OCI-LY7 (cell line): ENCODE data around the gene SPDYE6. TPM values are rescaled to one million over a fixed set of nuclear protein-coding genes. Genes with fewer than 3 reads are reported as not detected.
A peak's percentile ranks its signal among the peaks of the same experiment; 100 is the strongest.
"Not testable (repeated sequence)": the region's sequence is repeated elsewhere in the genome, so short reads cannot be mapped to it uniquely, and the experiment has no call there.

Experiments used
- BruUV-seq: library from RNA; stranded (reverse); fragments of 400-500 nt; replicated peaks from 2 replicates; lab custom pipeline; 2021; lab: Mats Ljungman, UMichigan
- CTCF ChIA-PET: fragments of 300-600 bp; sonication (Branson Sonifier 250); formaldehyde crosslinking; loops from one replicate; lab custom pipeline; 2022; ENCODE audit warnings: antibody characterized with exemption; ENCODE audit not compliant: unreplicated experiment; lab: Charles Lee
- POLR2A ChIA-PET: fragments of 300-600 bp; sonication (Branson Sonifier 250); formaldehyde crosslinking; loops from one replicate; lab custom pipeline; 2022; ENCODE audit warnings: antibody characterized with exemption; lab: Charles Lee
- DNase-seq: peaks from one replicate; pipeline ENCODE4 v3.0.0-alpha.2; 2015; ENCODE audit warnings: low spot score
- H2AFZ ChIP-seq: fragments of 200-600 bp; sonication (generic), shearing (Covaris generic); 2 replicates; pipeline ENCODE4 v1.6.1; 2014; ENCODE audit warnings: mild to moderate bottlenecking, antibody characterized with exemption, low read length, moderate library complexity
- H3K27ac ChIP-seq: fragments of 200-600 bp; sonication (generic); 2 replicates; pipeline ENCODE4 v1.5.1; 2014; ENCODE audit warnings: mixed run types, low read depth, mild to moderate bottlenecking, moderate library complexity, low read length, inconsistent platforms; ENCODE audit not compliant: poor library complexity, severe bottlenecking
- H3K36me3 ChIP-seq: fragments of 200-600 bp; sonication (generic); 2 replicates; pipeline ENCODE4 v1.6.1; 2014; ENCODE audit warnings: mild to moderate bottlenecking, antibody characterized with exemption, low read length, moderate library complexity, mixed read lengths; ENCODE audit not compliant: insufficient read depth
- H3K4me1 ChIP-seq: fragments of 200-600 bp; sonication (generic); 2 replicates; pipeline ENCODE4 v1.5.1; 2014; ENCODE audit warnings: mild to moderate bottlenecking, low read length; ENCODE audit not compliant: insufficient read depth, poor library complexity, severe bottlenecking
- H3K4me2 ChIP-seq: fragments of 200-600 bp; sonication (generic); 2 replicates; pipeline ENCODE4 v1.6.1; 2014; ENCODE audit warnings: mild to moderate bottlenecking, low read length
- H3K4me3 ChIP-seq: fragments of 200-600 bp; sonication (generic); 2 replicates; pipeline ENCODE4 v1.5.1; 2014; ENCODE audit warnings: mild to moderate bottlenecking, low read depth, low read length; ENCODE audit not compliant: poor library complexity, severe bottlenecking
- H3K79me2 ChIP-seq: fragments of 200-600 bp; sonication (generic); 2 replicates; pipeline ENCODE4 v1.6.1; 2016; ENCODE audit warnings: low read depth, mild to moderate bottlenecking, low read length, moderate library complexity, mixed read lengths; ENCODE audit not compliant: insufficient read depth
- H3K9me2 ChIP-seq: fragments of 200-600 bp; sonication (generic); 2 replicates; pipeline ENCODE4 v1.6.1; 2016; ENCODE audit warnings: mild to moderate bottlenecking, low read length, mixed read lengths; ENCODE audit not compliant: insufficient read depth
- H3K9me3 ChIP-seq: fragments of 200-600 bp; sonication (generic); 2 replicates; pipeline ENCODE4 v1.6.1; 2014; ENCODE audit warnings: mild to moderate bottlenecking, mixed run types, low read length, mixed read lengths
- H4K20me1 ChIP-seq: fragments of 200-600 bp; sonication (generic); 2 replicates; pipeline ENCODE4 v1.6.1; 2014; ENCODE audit warnings: mild to moderate bottlenecking, antibody characterized with exemption, low read length, moderate library complexity, mixed read lengths; ENCODE audit not compliant: insufficient read depth
- EZH2phosphoT487 ChIP-seq: fragments of 200-600 bp; sonication (generic); IDR thresholded peaks from 2 replicates; pipeline ENCODE4 v1.6.1; 2018; ENCODE audit warnings: low read depth, borderline replicate concordance, mild to moderate bottlenecking, mixed run types, antibody characterized with exemption, low read length, moderate library complexity, mixed read lengths
- intact Hi-C: fragments of 100-400 bp; cut with micrococcal nuclease; formaldehyde crosslinking; loops from one replicate; pipeline ENCODE4 v1.10.0; 2022; ENCODE audit not compliant: unreplicated experiment
- total RNA-seq, 2 experiments: library from RNA; depleted of rRNA in 1 of 2; stranded (reverse); fragments of >200 nt in 1 of 2; shearing (Covaris generic) in 1 of 2; gene quantifications; 2 replicates each; pipeline ENCODE4 v1.2.3, GENCODE V29; 2014 to 2022
- TF ChIP-seq, protein P1 (sequence below): fragments of 200-600 bp; sonication (generic); conservative IDR thresholded peaks from 2 replicates; pipeline ENCODE4 v1.5.1; 2014; ENCODE audit warnings: mild to moderate bottlenecking, antibody characterized with exemption, low read length, moderate library complexity, mixed read lengths

The SPDYE6 gene
- total RNA-seq, 2 experiments from 2014 or later: not detected

DNA sequence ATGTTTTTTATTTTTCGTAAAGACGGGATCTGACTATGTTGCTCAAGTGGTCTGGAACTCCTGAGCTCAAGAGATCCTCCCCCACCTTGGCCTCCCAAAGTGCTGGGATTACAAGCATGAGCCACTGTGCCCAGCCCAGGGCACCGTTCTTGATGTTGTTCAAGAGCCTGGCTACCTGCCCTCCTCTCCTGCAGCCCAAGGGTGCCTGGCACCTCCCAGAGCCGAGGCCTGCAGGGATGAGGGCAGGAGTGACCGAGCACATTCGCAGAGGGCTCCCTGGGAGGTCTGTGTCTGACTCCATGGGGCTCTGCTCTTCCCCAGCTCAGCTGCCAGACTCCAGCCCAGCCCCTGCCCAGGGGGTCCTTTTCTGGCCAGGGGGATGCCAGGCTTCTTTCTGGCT is 54.2 kb downstream of the SPDYE6 start:
- no peaks in the 10 kb centered on the region for H4K20me1 ChIP-seq

DNA sequence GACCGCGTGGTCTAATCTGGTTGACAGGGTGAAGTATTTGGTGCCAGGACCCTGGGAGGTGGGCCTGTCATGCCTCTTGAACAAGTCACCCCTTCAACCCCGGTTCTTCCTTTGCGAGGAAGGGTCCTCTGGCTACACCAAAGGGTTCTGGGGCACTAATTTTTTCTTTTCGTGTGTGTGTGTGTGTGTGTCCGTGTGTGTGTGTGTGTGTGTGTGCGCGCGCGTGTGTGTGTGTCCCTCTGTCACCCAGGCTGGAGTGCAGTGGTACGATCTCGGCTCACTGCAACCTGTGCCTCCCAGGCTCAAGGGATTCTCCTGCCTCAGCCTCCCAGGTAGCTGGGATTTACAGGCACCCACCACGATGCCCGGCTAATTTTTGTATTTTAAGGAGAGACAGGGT is 54.9 kb downstream of the SPDYE6 start:
- POLR2A ChIA-PET: interaction anchor here (0.6 to 7.7 kb wide), 3 partner anchors 9 to 37 kb away, joined by 3 to 154 read pairs (median 6); partner anchors contain the start of gene SH2B2
- CTCF ChIA-PET, H2AFZ ChIP-seq, H3K9me2 ChIP-seq, H4K20me1 ChIP-seq, intact Hi-C loops, DNase-seq, H3K4me2 ChIP-seq, H3K9me3 ChIP-seq, H3K4me3 ChIP-seq, BruUV-seq: not testable (repeated sequence)
- Histone ChIP-seq H3K4me1 (peaks cover 69% of the 10 kb centered on the region), H3K79me2 (peaks cover 61% of the 10 kb centered on the region), H3K27ac (peak overlapping the region; percentile 98), H3K36me3 (peaks cover 81% of the 10 kb centered on the region)

More for the DNA sequence above, 54.2 kb downstream of the SPDYE6 start:
- H3K79me2 ChIP-seq: peaks cover 54% of the 10 kb centered on the region; the same call in 1 of the 2 replicates
- CTCF ChIA-PET: interaction anchor here (1.8 kb wide), 1 partner anchor 11 kb away, joined by 5 read pairs; no protein-coding TSS in a partner anchor
- no peak overlapping the region for H3K4me3 ChIP-seq
- TF ChIP-seq, protein P1, sequence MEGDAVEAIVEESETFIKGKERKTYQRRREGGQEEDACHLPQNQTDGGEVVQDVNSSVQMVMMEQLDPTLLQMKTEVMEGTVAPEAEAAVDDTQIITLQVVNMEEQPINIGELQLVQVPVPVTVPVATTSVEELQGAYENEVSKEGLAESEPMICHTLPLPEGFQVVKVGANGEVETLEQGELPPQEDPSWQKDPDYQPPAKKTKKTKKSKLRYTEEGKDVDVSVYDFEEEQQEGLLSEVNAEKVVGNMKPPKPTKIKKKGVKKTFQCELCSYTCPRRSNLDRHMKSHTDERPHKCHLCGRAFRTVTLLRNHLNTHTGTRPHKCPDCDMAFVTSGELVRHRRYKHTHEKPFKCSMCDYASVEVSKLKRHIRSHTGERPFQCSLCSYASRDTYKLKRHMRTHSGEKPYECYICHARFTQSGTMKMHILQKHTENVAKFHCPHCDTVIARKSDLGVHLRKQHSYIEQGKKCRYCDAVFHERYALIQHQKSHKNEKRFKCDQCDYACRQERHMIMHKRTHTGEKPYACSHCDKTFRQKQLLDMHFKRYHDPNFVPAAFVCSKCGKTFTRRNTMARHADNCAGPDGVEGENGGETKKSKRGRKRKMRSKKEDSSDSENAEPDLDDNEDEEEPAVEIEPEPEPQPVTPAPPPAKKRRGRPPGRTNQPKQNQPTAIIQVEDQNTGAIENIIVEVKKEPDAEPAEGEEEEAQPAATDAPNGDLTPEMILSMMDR: no peak
- TF ChIP-seq EZH2phosphoT487: no peak
- POLR2A ChIA-PET: interaction anchor here (0.6 to 7.7 kb wide), 2 partner anchors 10 to 18 kb away, joined by 6 to 154 read pairs; partner anchors contain the start of gene SH2B2
- H2AFZ ChIP-seq: no peak overlapping the region
- no peak overlapping the region for H3K4me2 ChIP-seq
- H3K27ac ChIP-seq: peak overlapping the region; percentile 98
- H3K36me3 ChIP-seq: peaks cover 77% of the 10 kb centered on the region
- no peaks in the 10 kb centered on the region for H3K9me2 ChIP-seq
- no peak for DNase-seq
- no TSS peak for BruUV-seq
- H3K4me1 ChIP-seq: peaks cover 69% of the 10 kb centered on the region
- H3K9me3 ChIP-seq: peaks cover 8% of the 10 kb centered on the region; the same call in 1 of the 2 replicates
- intact Hi-C loops: no loop called here

DNA sequence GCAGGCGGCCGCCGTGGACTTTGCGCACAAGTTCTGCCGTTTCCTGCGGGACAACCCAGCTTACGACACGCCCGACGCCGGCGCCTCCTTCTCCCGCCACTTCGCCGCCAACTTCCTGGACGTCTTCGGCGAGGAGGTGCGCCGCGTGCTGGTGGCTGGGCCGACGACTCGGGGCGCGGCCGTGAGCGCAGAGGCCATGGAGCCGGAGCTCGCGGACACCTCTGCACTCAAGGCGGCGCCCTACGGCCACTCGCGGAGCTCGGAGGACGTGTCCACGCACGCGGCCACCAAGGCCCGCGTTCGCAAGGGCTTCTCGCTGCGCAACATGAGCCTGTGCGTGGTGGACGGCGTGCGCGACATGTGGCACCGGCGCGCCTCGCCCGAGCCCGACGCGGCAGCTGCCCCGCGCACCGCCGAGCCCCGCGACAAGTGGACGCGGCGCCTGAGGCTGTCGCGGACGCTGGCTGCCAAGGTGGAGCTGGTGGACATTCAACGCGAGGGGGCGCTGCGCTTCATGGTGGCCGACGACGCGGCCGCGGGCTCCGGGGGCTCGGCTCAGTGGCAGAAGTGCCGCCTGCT is 55.5 kb downstream of the SPDYE6 start:
- Histone ChIP-seq H2AFZ (no peak overlapping the region), H3K9me3 (peaks cover 8% of the 10 kb centered on the region; the same call in 1 of the 2 replicates), H3K4me1 (peaks cover 69% of the 10 kb centered on the region), H3K36me3 (peaks cover 86% of the 10 kb centered on the region), H4K20me1 (no peaks in the 10 kb centered on the region), H3K4me2 (no peak overlapping the region), H3K4me3 (no peak overlapping the region), H3K9me2 (no peaks in the 10 kb centered on the region), H3K79me2 (peaks cover 67% of the 10 kb centered on the region), H3K27ac (no peak overlapping the region)
- ChIA-PET POLR2A (interaction anchor here (0.6 kb wide), 1 partner anchor 38 kb away, joined by 3 read pairs; no protein-coding TSS in a partner anchor), CTCF (no interaction called here)
- TF ChIP-seq, protein P1: no peak
- no peak for TF ChIP-seq EZH2phosphoT487
- BruUV-seq: no TSS peak
- intact Hi-C loops: no loop called here
- DNase-seq: no peak
